Anterior cingulate cortex (tissue), 58 donors: ENCODE measurements around the gene GNG5.
"Not testable (repeated sequence)": the region's sequence is repeated elsewhere in the genome, so short reads cannot be mapped to it uniquely, and the experiment has no call there.

ENCODE experiments used
- DNase-seq, 58 donors: peaks; one replicate each; lab custom pipeline; 2025; lab: John Stamatoyannopoulos, UW

GNG5 gene

DNA sequence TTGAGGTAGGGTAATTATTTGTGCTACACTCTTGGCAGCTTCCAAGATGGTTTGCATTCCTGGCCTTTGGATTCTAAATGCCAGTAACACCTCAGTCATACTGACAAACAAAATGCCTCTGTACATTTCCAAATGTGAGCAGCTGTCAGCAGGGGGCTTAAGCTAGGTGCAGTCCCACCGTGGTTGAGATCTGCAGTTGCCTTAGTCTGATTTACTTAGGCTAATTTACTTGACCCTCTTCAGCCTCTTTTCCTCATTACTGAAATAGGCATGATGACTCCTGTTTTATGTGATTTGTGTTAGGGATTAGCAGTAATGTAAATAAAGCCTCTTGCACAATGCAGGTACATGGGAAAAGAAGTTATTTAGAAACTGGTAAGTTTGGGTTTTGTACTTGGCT, 13.7 kb downstream of the GNG5 start:
- no peak for DNase-seq

DNA sequence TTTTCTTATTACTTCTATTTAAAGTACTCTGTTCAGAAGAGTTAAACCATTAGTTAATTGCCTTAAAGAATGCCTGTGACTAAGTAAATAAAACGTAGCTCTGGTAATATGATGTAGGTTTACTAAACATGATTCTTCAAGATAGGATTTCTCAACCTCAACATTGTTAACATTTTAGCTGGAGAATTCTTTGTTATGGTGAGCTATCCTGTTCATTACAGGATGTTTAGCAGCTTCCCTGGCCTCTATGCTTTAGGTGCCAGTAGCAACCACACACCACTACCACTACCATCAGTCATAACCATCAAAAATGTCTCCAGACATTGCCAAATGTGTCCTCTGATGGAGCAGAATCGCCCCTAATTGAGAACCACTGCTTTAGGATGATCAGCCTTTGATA, 16.6 kb downstream of the GNG5 start:
- DNase-seq: no peak

DNA sequence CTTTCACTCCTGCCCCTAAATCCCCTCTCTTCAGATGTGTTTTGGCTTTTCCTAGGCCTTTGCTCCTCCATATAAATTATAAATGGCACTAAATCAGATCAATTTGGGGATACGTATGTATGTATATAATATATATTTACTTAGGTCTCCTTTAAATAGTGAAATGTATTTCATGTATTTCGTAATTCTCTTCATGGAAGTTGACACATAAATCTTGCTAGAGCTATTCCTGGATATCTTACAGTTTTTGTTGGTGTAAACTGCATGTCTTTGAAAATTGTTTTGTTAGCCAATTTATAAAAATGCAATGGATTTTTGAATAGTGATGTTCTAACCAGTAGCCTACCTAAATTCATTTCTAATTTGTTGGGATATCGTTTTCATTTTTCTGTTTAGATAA, 18.3 kb downstream of the GNG5 start:
- DNase-seq: no peak

DNA sequence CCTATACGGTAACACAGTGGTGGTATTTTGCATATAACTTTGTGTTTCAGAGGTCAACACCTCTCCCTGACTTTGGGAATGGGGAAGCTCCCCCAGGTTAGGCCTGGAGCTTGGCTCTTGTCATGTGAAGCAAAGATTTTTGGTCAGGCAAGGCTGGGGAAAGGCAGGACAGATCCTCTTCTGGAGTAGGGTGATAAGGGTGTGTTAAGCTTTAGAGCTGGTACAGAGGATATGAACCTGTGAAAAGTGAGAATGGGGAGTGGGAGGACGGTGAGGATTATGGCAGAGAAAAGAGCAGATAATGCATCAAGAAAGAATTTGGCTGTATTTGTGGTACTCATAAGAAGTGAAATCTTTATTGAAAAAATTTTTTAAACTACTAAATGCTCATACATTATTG, 25.1 kb downstream of the GNG5 start:
- no peak for DNase-seq

GRCh38 chr1:84480650-84481049, 25.7 kb downstream of the GNG5 start:
- DNase-seq: no peak

DNA sequence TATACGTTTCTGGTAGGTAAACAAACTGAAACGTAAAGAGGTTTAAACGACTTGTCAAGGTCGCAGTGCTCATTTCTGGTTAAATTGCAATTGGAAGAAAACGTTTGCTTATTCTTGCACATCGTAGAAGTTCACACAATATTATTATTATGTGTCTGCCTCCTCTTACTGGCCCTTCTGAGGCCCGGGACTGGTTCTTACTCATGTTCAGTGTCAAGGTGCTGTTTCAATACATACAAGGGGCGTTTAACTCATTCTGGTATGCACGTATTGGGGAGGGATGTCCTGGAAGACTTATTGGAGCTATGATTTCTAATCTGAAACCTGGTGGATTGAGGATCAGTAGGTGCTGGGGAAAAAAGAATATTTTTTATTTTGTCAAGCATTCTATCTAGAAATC, 26.4 kb downstream of the GNG5 start:
- DNase-seq: no peak

- DNase-seq: peak; percentile 9 to 90 (median 67)
Observed at GRCh38 chr1:84478876-84479868, 27.2 kb downstream of the GNG5 start, which contains the start of gene RPF1. TSS of gene RPF1 (plus strand) at chr1:84479266. CDS start at chr1:84479282, 16 bp downstream.

DNA sequence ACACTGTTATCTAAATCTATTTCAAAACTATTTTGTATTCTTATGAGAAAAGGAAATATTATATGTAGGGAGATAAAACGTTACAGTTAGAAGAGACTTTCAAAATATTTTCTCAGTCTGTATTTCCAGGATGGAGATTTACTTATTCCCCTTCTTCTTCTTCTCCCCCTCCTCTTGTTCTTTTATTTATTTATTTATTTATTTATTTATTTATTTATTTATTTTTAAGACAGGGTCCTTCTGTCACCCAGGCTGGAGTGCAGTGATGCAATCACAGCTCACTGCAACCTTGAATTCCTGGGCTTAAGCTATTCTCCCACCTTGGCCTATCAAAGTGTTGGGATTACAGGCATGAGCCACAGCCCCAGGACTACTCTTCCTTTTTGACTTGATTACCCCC, 30.2 kb downstream of the GNG5 start:
- no peak for DNase-seq

DNA sequence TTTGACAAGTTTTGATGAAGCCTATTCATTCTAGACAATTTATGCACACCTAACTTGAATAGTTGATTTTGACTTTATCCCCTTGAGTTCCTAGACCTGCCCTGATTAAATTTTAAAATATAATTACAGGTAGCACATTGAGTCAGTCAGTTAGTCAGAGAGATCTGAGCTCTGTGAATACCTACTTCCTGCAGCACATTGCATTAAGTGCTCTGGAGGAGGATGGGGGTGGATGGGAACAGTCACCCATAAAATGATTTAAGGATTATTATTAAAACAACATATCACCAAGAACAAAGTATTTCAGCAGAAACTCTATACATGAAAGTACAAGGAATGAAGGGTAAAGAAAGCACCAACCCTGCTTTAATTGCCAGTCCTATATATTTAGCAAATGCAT, 39.1 kb downstream of the GNG5 start:
- DNase-seq: no peak

GRCh38 chr1:84462118-84462517, 44.3 kb downstream of the GNG5 start:
- DNase-seq: no peak

DNA sequence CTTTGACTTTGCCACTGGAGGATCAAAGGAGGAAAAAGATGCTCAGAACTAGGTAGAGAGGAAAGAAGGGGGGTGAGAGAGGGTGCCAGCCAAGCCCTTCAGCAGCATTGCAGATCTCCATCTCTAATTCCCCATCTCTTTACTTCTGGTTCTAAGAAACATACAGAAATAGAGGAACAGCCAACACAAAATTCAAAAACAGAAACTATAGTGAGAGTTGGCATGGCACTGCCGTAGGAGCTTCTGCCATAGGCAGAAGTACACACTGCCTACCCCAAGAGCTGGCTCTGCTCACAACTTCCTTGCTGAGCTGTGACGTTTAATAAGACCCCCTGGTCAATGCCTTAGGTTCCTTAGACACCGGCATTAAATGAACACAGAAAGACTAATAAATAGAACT, 53.9 kb downstream of the GNG5 start:
- no peak for DNase-seq

DNA sequence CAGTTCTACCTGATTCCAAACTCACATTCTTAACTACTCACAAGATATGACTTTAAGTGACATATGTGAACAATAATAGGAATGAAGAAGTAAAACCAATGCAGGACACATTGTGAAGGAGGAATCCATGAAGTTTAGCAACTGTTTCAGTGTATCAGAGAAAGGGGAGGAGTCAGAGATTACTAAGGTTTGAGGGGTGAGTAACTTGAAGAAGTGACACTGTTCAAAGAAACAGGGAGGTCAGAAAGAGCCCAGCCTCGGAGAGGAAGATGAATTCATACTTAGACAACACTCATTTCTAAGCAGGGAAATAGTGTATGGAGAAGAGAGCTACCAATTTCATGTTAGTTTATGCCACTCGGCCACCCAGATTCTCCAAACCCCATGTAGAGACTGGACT, 55.5 kb downstream of the GNG5 start:
- DNase-seq: no peak

- not testable (repeated sequence) for DNase-seq
Observed at GRCh38 chr1:84448704-84449103, 57.7 kb downstream of the GNG5 start.
